CD14-positive monocyte (primary cell): ENCODE data around the gene TRAPPC4. TPM values are rescaled to one million over a fixed set of nuclear protein-coding genes. Genes with fewer than 3 reads are reported as not detected.

Experiments used
- DNase-seq, 3 donors: peaks; one replicate each; pipeline ENCODE4 v3.0.0-alpha.2; 2011 to 2022
- H2AFZ ChIP-seq: 2 replicates; pipeline ENCODE4 v1.6.0; 2012; ENCODE audit warnings: mild to moderate bottlenecking, low read depth, low read length, inconsistent platforms; ENCODE audit not compliant: insufficient read depth, poor library complexity, severe bottlenecking
- H3K27ac ChIP-seq, 2 donors: 1 replicate in 1 of 2; 2 replicates in 1 of 2; pipeline ENCODE4 v1.5.1; 2012 to 2013; ENCODE audit warnings: low read length in 2 of 2, control low read depth in 1 of 2, inconsistent platforms in 1 of 2, low read depth in 1 of 2, mild to moderate bottlenecking in 1 of 2
- H3K27me3 ChIP-seq, 2 donors: one replicate each; pipeline versions ENCODE4 v1.6.0 to v1.6.1; 2011 to 2013; ENCODE audit warnings: low read length in 2 of 2; ENCODE audit not compliant: control insufficient read depth in 2 of 2, insufficient read depth in 2 of 2
- H3K36me3 ChIP-seq, 2 donors: replicated peaks in 1 of 2; 1 replicate in 1 of 2; 2 replicates in 1 of 2; pipeline versions ENCODE4 v1.5.1 to v1.6.1; 2012 to 2013; ENCODE audit warnings: low read length in 2 of 2, control low read depth in 1 of 2, inconsistent platforms in 1 of 2, mild to moderate bottlenecking in 1 of 2; ENCODE audit not compliant: insufficient read depth in 2 of 2, control insufficient read depth in 1 of 2
- H3K4me1 ChIP-seq, 2 donors: 1 replicate in 1 of 2; 2 replicates in 1 of 2; pipeline versions ENCODE4 v1.5.1 to v1.6.1; 2012 to 2013; ENCODE audit warnings: low read length in 2 of 2, control low read depth in 1 of 2, inconsistent platforms in 1 of 2, mild to moderate bottlenecking in 1 of 2, moderate library complexity in 1 of 2; ENCODE audit not compliant: insufficient read depth in 2 of 2, control insufficient read depth in 1 of 2
- H3K4me2 ChIP-seq: replicated peaks from 2 replicates; pipeline ENCODE3; 2012; ENCODE audit warnings: low read length, moderate library complexity, mild to moderate bottlenecking; ENCODE audit not compliant: poor library complexity, severe bottlenecking; ENCODE audit errors: extremely low read depth
- H3K4me3 ChIP-seq, 3 experiments: fragments of 200-600 bp in 1 of 3; sonication (generic) in 1 of 3; replicated peaks in 1 of 3; 1 replicate in 2 of 3; 2 replicates in 1 of 3; pipeline ENCODE4 v1.5.1; 2011 to 2013; ENCODE audit warnings: low read length in 3 of 3, mild to moderate bottlenecking in 3 of 3, control low read depth in 2 of 3, low read depth in 2 of 3, inconsistent platforms in 1 of 3, moderate library complexity in 1 of 3
- H3K79me2 ChIP-seq: 2 replicates; pipeline ENCODE4 v1.6.0; 2012; ENCODE audit warnings: mild to moderate bottlenecking, control low read depth, inconsistent platforms, low read length, moderate library complexity; ENCODE audit not compliant: insufficient read depth
- H3K9ac ChIP-seq: 2 replicates; pipeline ENCODE4 v1.6.0; 2017; ENCODE audit warnings: low read length, mild to moderate bottlenecking; ENCODE audit not compliant: insufficient read depth, poor library complexity, severe bottlenecking
- H3K9me3 ChIP-seq, 2 donors: replicated peaks in 1 of 2; 1 replicate in 1 of 2; 2 replicates in 1 of 2; pipeline versions ENCODE4 v1.5.1 to v1.6.1; 2012 to 2013; ENCODE audit warnings: low read length in 2 of 2, control low read depth in 1 of 2; ENCODE audit not compliant: control insufficient read depth in 1 of 2, insufficient read depth in 1 of 2
- H4K20me1 ChIP-seq: 2 replicates; pipeline ENCODE4 v1.6.0; 2012; ENCODE audit warnings: mild to moderate bottlenecking, low read length, control low read depth, moderate library complexity; ENCODE audit not compliant: insufficient read depth
- H3K27ac Mint-ChIP-seq, 7 donors: one replicate each; pipeline ENCODE4 v1.8.0; 2020; ENCODE audit warnings: mild to moderate bottlenecking in 7 of 7, mixed read lengths in 7 of 7, moderate library complexity in 6 of 7, inconsistent platforms in 2 of 7
- H3K27me3 Mint-ChIP-seq, 3 donors: one replicate each; pipeline ENCODE4 v1.8.0; 2021 to 2022; ENCODE audit warnings: low read depth in 3 of 3, mild to moderate bottlenecking in 3 of 3, mixed read lengths in 3 of 3, moderate library complexity in 3 of 3, inconsistent platforms in 1 of 3
- H3K36me3 Mint-ChIP-seq, 2 donors: one replicate each; pipeline ENCODE4 v1.8.0; 2020; ENCODE audit warnings: mixed read lengths in 2 of 2, inconsistent platforms in 1 of 2, mild to moderate bottlenecking in 1 of 2
- H3K4me1 Mint-ChIP-seq: one replicate; pipeline ENCODE4 v1.8.0; 2020; ENCODE audit warnings: mild to moderate bottlenecking, mixed read lengths
- H3K4me3 Mint-ChIP-seq, 2 donors: one replicate each; pipeline ENCODE4 v1.8.0; 2020; ENCODE audit warnings: mild to moderate bottlenecking in 2 of 2, mixed read lengths in 2 of 2, moderate library complexity in 1 of 2
- H3K9me3 Mint-ChIP-seq, 7 donors: one replicate each; pipeline ENCODE4 v1.8.0; 2020 to 2022; ENCODE audit warnings: mixed read lengths in 7 of 7, mild to moderate bottlenecking in 6 of 7, moderate library complexity in 6 of 7, inconsistent platforms in 2 of 7
- WGBS: methylation state at CpG from one replicate; pipeline ENCODE4 v1.1.5; 2013; ENCODE audit warnings: missing lambda C conversion rate; ENCODE audit not compliant: insufficient coverage; 5-methylcytosine and 5-hydroxymethylcytosine counted together
- intact Hi-C, 2 donors: fragments of 100-400 bp; cut with micrococcal nuclease; formaldehyde crosslinking; loops; one replicate each; pipeline versions ENCODE4 v1.15.0 to v1.15.1; 2023
- polyA plus RNA-seq, 3 donors: library from polyadenylated mRNA; depleted of rRNA in 1 of 3; unstranded in 2 of 3; stranded (reverse) in 1 of 3; fragments of 300-500 nt in 2 of 3; fragments of >200 nt in 1 of 3; fragmentation: Illumina TruSeq in 2 of 3; gene quantifications; 1 replicate in 2 of 3; 2 replicates in 1 of 3; pipeline ENCODE4 v1.2.3, GENCODE V29; 2012 to 2021
- TF ChIP-seq, protein P1 (sequence below): fragments of 200-600 bp; IDR thresholded peaks from one replicate; pipeline ENCODE4 v1.8.0; 2022; ENCODE audit warnings: antibody characterized with exemption, mild to moderate bottlenecking

The TRAPPC4 gene
- polyA plus RNA-seq, 3 donors: 46.9 to 54.5 (median 50.0) TPM

DNA sequence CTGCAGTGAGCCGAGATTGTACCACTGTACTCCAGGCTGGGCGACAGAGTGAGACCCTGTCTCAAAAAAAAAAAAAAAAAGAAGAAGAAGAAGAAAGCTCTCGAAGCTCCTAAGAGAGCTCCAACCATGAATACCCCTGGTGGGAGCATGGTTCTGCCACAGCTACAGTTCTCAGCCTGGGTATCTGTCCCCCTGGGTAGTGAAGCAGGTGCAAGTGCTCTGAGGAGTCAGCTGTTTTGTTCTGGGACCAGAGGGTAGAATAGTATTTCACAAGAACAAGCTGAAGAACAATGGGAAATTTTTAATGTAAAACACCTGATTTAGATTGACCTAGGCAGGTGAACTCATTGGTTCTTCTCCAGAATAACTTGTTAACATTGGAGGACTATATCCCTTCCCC lies 42.7 kb downstream of the TRAPPC4 start:
- Histone ChIP-seq H2AFZ (no peak overlapping the region), H3K36me3 (peaks cover 0 to 5% of the 10 kb centered on the region in 2 donors), H3K27ac (no peak overlapping the region), H3K4me1 (peaks cover 19 to 23% of the 10 kb centered on the region in 2 donors), H3K79me2 (peaks cover 38% of the 10 kb centered on the region), H3K9ac (no peak overlapping the region), H4K20me1 (no peaks in the 10 kb centered on the region), H3K4me3 (no peak overlapping the region), H3K27me3 (no peaks in the 10 kb centered on the region), H3K4me2 (no peak overlapping the region), H3K9me3 (no peaks in the 10 kb centered on the region)
- intact Hi-C loops: no loop called here
- no peaks in the 10 kb centered on the region for H3K9me3 Mint-ChIP-seq
- 100% methylated on average over 1 of the region's 3 CpGs for WGBS
- TF ChIP-seq, protein P1, sequence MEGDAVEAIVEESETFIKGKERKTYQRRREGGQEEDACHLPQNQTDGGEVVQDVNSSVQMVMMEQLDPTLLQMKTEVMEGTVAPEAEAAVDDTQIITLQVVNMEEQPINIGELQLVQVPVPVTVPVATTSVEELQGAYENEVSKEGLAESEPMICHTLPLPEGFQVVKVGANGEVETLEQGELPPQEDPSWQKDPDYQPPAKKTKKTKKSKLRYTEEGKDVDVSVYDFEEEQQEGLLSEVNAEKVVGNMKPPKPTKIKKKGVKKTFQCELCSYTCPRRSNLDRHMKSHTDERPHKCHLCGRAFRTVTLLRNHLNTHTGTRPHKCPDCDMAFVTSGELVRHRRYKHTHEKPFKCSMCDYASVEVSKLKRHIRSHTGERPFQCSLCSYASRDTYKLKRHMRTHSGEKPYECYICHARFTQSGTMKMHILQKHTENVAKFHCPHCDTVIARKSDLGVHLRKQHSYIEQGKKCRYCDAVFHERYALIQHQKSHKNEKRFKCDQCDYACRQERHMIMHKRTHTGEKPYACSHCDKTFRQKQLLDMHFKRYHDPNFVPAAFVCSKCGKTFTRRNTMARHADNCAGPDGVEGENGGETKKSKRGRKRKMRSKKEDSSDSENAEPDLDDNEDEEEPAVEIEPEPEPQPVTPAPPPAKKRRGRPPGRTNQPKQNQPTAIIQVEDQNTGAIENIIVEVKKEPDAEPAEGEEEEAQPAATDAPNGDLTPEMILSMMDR: no peak
- H3K36me3 Mint-ChIP-seq: peaks cover 12 to 23% of the 10 kb centered on the region in 2 donors
- no peak overlapping the region for H3K4me3 Mint-ChIP-seq
- peaks cover 0 to 2% (median 0%) of the 10 kb centered on the region in 3 donors for H3K27me3 Mint-ChIP-seq
- DNase-seq: no peak
- H3K27ac Mint-ChIP-seq: no peak overlapping the region
- H3K4me1 Mint-ChIP-seq: peaks cover 25% of the 10 kb centered on the region

GRCh38 chr11:119062779-119063178 lies 44.2 kb downstream of the TRAPPC4 start:
- H3K27me3 ChIP-seq: no peaks in the 10 kb centered on the region
- no peak overlapping the region for H2AFZ ChIP-seq
- intact Hi-C loops: no loop called here
- Mint-ChIP-seq H3K27me3 (peaks cover 0 to 2% (median 0%) of the 10 kb centered on the region in 3 donors), H3K9me3 (peaks cover 0 to 3% (median 0%) of the 10 kb centered on the region in 7 donors), H3K27ac (no peak overlapping the region), H3K4me3 (no peak overlapping the region), H3K4me1 (peaks cover 32% of the 10 kb centered on the region), H3K36me3 (peaks cover 12 to 23% of the 10 kb centered on the region in 2 donors)
- H3K9me3 ChIP-seq: no peaks in the 10 kb centered on the region
- DNase-seq: no peak
- H3K79me2 ChIP-seq: peaks cover 43% of the 10 kb centered on the region
- WGBS: 94% methylated on average over 3 of the region's 5 CpGs
- no peak overlapping the region for H3K9ac ChIP-seq
- H3K4me2 ChIP-seq: no peak overlapping the region
- TF ChIP-seq, protein P1: no peak
- no peak overlapping the region for H3K27ac ChIP-seq
- peaks cover 23 to 28% of the 10 kb centered on the region in 2 donors for H3K4me1 ChIP-seq
- H4K20me1 ChIP-seq: no peaks in the 10 kb centered on the region
- H3K36me3 ChIP-seq: peaks cover 0 to 5% of the 10 kb centered on the region in 2 donors
- no peak overlapping the region for H3K4me3 ChIP-seq
